Measurements from ENCODE around the gene SMYD2.

SMYD2 gene

GRCh38 chr1:214329470-214330220, 48.7 kb downstream of the SMYD2 start:
- DNase-seq (ENCODE audit: low read depth in 2 of 2): no peak

- no peak for DNase-seq (ENCODE audit: low read depth in 2 of 2)
Measured at GRCh38 chr1:214330222-214330621, 49.3 kb downstream of the SMYD2 start.

- DNase-seq (ENCODE audit: low read depth in 2 of 2): no peak
Measured at GRCh38 chr1:214330715-214331114, 49.8 kb downstream of the SMYD2 start.

- DNase-seq (ENCODE audit: low read depth in 2 of 2): no peak
Measured at GRCh38 chr1:214331180-214331579, 50.2 kb downstream of the SMYD2 start.

GRCh38 chr1:214331827-214332423, 51.0 kb downstream of the SMYD2 start:
- no peak for DNase-seq (ENCODE audit: low read depth in 2 of 2)

GRCh38 chr1:214332946-214333798, 52.2 kb downstream of the SMYD2 start:
- DNase-seq (ENCODE audit: low read depth in 2 of 2): peak; percentile 37 to 40

- DNase-seq (ENCODE audit: low read depth in 2 of 2): no peak
Measured at GRCh38 chr1:214335567-214335966, 54.6 kb downstream of the SMYD2 start.

- DNase-seq (ENCODE audit: low read depth in 2 of 2): no peak
Measured at GRCh38 chr1:214337015-214337414, 56.1 kb downstream of the SMYD2 start.

GRCh38 chr1:214337511-214337910, 56.6 kb downstream of the SMYD2 start:
- no peak for DNase-seq (ENCODE audit: low read depth in 2 of 2)

GRCh38 chr1:214338212-214338611, 57.3 kb downstream of the SMYD2 start:
- no peak for DNase-seq (ENCODE audit: low read depth in 2 of 2)

- DNase-seq (ENCODE audit: low read depth in 2 of 2): no peak
Measured at GRCh38 chr1:214341459-214341858, 60.5 kb downstream of the SMYD2 start.

- no peak for DNase-seq (ENCODE audit: low read depth in 2 of 2)
Measured at GRCh38 chr1:214341932-214342331, 61.0 kb downstream of the SMYD2 start.

GRCh38 chr1:214342525-214342924, 61.6 kb downstream of the SMYD2 start:
- DNase-seq (ENCODE audit: low read depth in 2 of 2): no peak

- DNase-seq (ENCODE audit: low read depth in 2 of 2): no peak
Measured at GRCh38 chr1:214344897-214345296, 63.9 kb downstream of the SMYD2 start.

GRCh38 chr1:214349008-214349407, 68.0 kb downstream of the SMYD2 start:
- no peak for DNase-seq (ENCODE audit: low read depth in 2 of 2)

- peak in 1 of 2 experiments; percentile 23 for DNase-seq (ENCODE audit: low read depth in 2 of 2)
Measured at GRCh38 chr1:214349781-214350180, 68.8 kb downstream of the SMYD2 start.

GRCh38 chr1:214351551-214352277, 70.8 kb downstream of the SMYD2 start:
- no peak for DNase-seq (ENCODE audit: low read depth in 2 of 2)

GRCh38 chr1:214352838-214353237, 71.9 kb downstream of the SMYD2 start:
- no peak for DNase-seq (ENCODE audit: low read depth in 2 of 2)

- DNase-seq (ENCODE audit: low read depth in 2 of 2): no peak
Measured at GRCh38 chr1:214354440-214355148, 73.6 kb downstream of the SMYD2 start.

- DNase-seq (ENCODE audit: low read depth in 2 of 2): no peak
Measured at GRCh38 chr1:214360116-214360515, 79.2 kb downstream of the SMYD2 start.

- no peak for DNase-seq (ENCODE audit: low read depth in 2 of 2)
Measured at GRCh38 chr1:214360525-214361164, 79.7 kb downstream of the SMYD2 start.
